Measurements from ENCODE around the gene TEX19. TPM values are rescaled to one million over a fixed set of nuclear protein-coding genes. Genes with fewer than 3 reads are reported as not detected.

TEX19 gene
- total RNA-seq, 1 donor from 2014 or later, result not detected

DNA sequence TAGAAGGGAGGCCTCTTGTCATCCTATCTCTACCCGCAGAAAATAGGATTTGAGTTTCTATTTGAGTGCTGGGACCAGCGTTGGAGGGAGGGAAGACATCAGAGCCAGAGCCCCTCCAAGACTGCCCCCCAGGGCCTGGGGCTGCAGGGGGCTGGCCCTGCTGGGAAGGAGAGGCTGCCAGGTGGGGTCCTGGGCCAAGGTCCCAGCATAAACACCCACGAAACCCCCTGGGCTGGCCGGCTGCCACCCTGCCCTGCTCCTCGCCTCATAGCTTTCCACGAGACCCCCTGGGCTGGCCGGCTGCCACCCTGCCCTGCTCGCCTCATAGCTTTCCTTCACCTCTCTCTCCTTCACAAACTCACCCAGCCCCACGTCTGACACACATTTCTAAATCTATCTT is 10.6 kb upstream of the TEX19 start:
- Histone ChIP-seq H3K4me3 (ENCODE audit: low read depth, low read length) (no peak overlapping the region), H3K36me3 (ENCODE audit: control insufficient read depth, insufficient read depth, low read length) (no peaks in the 10 kb centered on the region), H3K27me3 (ENCODE audit: control insufficient read depth, insufficient read depth, low read length) (peaks cover 3% of the 10 kb centered on the region)
- DNase-seq (ENCODE audit: low read depth) (no peak), FAIRE-seq (no peak)
- TF ChIP-seq, protein P1, sequence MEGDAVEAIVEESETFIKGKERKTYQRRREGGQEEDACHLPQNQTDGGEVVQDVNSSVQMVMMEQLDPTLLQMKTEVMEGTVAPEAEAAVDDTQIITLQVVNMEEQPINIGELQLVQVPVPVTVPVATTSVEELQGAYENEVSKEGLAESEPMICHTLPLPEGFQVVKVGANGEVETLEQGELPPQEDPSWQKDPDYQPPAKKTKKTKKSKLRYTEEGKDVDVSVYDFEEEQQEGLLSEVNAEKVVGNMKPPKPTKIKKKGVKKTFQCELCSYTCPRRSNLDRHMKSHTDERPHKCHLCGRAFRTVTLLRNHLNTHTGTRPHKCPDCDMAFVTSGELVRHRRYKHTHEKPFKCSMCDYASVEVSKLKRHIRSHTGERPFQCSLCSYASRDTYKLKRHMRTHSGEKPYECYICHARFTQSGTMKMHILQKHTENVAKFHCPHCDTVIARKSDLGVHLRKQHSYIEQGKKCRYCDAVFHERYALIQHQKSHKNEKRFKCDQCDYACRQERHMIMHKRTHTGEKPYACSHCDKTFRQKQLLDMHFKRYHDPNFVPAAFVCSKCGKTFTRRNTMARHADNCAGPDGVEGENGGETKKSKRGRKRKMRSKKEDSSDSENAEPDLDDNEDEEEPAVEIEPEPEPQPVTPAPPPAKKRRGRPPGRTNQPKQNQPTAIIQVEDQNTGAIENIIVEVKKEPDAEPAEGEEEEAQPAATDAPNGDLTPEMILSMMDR (IDR thresholded peaks at IDR 0.05; ENCODE audit: insufficient read depth, low read length, severe bottlenecking), result no peak

DNA sequence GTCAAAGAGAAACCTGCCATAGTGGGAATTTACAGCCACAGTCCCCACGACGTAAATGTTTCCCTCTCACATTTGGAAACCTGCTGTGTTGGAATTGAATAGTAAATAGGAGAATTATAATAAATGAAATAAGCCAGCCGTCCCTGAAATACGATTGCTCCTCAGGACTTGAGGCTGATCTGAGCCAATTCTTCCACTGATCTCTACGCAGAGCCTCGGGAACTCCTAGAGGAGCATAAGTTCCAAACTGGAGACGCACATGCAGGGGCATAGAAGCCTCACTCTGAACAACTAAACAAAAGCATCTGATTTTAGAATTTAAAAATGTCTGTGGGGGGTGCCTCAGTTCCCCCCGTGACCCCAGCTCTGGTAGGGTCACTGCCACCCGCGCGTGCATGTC is 10.2 kb upstream of the TEX19 start:
- Histone ChIP-seq H3K27me3 (ENCODE audit: control insufficient read depth, insufficient read depth, low read length) (peaks cover 3% of the 10 kb centered on the region), H3K4me3 (ENCODE audit: low read depth, low read length) (no peak overlapping the region), H3K36me3 (ENCODE audit: control insufficient read depth, insufficient read depth, low read length) (no peaks in the 10 kb centered on the region)
- DNase-seq (ENCODE audit: low read depth) (no peak), FAIRE-seq (no peak)
- TF ChIP-seq, protein P1 (IDR thresholded peaks at IDR 0.05; ENCODE audit: insufficient read depth, low read length, severe bottlenecking), result no peak

DNA sequence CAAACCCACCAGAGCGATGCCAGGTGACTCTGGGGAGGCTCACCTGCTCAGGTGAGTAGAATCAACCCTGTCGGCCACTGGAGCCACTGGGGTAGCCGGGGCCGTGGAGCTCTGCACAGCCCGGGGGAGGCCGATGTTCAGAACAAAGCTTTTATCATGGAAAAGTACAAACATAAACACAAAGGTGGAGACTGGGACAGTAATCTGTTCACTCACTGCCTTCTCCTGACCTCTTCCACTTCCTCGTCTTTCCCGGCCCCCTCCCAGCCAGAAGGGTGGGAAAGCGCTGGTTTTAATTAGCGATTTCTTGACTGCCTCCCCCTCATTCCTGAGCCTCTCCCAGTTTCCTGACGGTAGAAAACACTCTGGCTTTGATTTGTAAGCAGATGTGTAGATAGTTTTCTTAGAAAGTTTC is 9.8 kb upstream of the TEX19 start:
- TF ChIP-seq, protein P1 (IDR thresholded peaks at IDR 0.05; ENCODE audit: insufficient read depth, low read length, severe bottlenecking), result no peak
- FAIRE-seq, result no peak

DNA sequence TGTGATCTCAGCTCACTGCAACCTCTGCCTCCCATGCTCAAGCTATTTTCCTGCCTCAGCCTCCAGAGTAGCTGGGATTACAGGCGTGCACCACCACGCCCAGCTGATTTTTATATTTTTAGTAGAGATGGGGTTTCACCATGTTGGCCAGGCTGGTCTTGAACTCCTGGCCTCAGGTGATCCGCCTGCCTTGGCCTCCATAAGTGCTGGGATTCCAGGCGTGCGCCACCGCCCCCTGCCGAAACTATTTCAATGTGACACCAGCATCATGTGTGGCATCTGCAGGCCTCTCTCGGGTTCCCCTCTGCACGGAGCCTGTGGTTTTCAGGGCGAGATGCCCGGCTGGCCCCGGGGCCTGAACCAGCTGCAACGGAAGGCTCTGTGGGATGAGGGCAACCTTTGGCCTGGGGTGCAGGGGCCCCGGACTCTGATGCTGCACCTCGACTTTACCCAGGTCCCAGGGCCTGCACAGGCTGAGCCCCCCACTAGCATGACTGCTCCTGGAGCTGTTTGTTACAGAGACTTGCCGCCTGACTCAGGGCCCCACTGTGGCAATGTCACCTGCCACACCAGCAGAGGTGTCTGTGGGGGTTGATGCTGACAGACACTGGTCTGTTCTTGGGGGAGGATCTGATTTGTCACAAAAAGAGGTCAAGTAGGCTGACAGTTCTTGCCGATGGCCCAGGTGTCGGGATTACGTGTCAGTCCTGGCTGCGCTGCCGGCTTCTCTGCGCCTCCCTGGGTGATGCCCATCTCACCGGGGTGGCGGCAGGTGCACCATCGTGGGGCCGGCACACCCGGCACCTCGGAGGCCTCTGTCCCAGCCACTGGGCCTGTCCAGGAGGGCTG is 8.6 kb upstream of the TEX19 start:
- DNase-seq (ENCODE audit: low read depth) (no peak), FAIRE-seq (no peak)
- H3K36me3 ChIP-seq (ENCODE audit: control insufficient read depth, insufficient read depth, low read length), result no peaks in the 10 kb centered on the region
- H3K27me3 ChIP-seq (ENCODE audit: control insufficient read depth, insufficient read depth, low read length), result peaks cover 3% of the 10 kb centered on the region
- H3K4me3 ChIP-seq (ENCODE audit: low read depth, low read length), result no peak overlapping the region
- TF ChIP-seq, protein P1 (IDR thresholded peaks at IDR 0.05; ENCODE audit: insufficient read depth, low read length, severe bottlenecking), result no peak

More for the DNA sequence above, 9.8 kb upstream of the TEX19 start:
- H3K36me3 ChIP-seq (ENCODE audit: control insufficient read depth, insufficient read depth, low read length), result no peaks in the 10 kb centered on the region
- H3K27me3 ChIP-seq (ENCODE audit: control insufficient read depth, insufficient read depth, low read length), result peaks cover 3% of the 10 kb centered on the region
- no peak for DNase-seq (ENCODE audit: low read depth)
- no peak overlapping the region for H3K4me3 ChIP-seq (ENCODE audit: low read depth, low read length)

DNA sequence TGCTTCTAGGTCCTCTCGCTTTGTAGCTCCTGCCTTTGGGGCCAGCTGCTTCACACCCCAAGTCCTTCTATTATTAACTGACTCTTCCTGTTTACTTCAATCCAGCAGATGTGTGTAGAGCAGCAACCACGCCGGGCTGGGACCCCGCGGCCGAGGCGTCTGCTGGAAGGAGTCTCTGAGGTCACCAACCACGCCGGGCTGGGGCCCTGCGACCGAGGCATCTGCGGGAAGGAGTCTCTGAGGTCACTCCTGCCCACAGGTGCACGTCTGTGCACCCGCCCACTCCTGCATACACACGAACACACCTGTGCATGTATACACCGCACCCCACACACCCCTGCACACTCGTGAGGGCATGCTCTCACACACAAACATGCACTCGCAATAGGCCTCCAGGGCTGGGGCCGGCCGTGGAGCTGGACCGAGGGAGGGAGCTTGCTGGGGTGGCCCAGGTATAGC is 7.8 kb upstream of the TEX19 start:
- DNase-seq (ENCODE audit: low read depth), result no peak
- no peak overlapping the region for H3K4me3 ChIP-seq (ENCODE audit: low read depth, low read length)
- H3K27me3 ChIP-seq (ENCODE audit: control insufficient read depth, insufficient read depth, low read length), result peaks cover 3% of the 10 kb centered on the region
- TF ChIP-seq, protein P1 (IDR thresholded peaks at IDR 0.05; ENCODE audit: insufficient read depth, low read length, severe bottlenecking), result no peak
- FAIRE-seq, result no peak
- H3K36me3 ChIP-seq (ENCODE audit: control insufficient read depth, insufficient read depth, low read length), result no peaks in the 10 kb centered on the region

Data from bronchial epithelial cell (primary cell).